NCI-H2196 treated with DMSO at 0.1 percent for 48 hours (cell line): ENCODE measurements around the gene ZNF66.
"Not testable (repeated sequence)": the region's sequence is repeated elsewhere in the genome, so short reads cannot be mapped to it uniquely, and the experiment has no call there.

ENCODE experiments used
- DNase-seq: peaks from one replicate; lab custom pipeline; 2025; ENCODE audit not compliant: unreplicated experiment; lab: John Stamatoyannopoulos, UW

Gene ZNF66

GRCh38 chr19:20776083-20777076, at the start of gene ZNF66:
TSS of gene ZNF66 (plus strand) at chr19:20776304. CDS start at chr19:20776448, 144 bp downstream.
- peak; percentile 83 for DNase-seq

GRCh38 chr19:20750169-20750568, 25.9 kb upstream of the ZNF66 start:
- DNase-seq = not testable (repeated sequence)

- DNase-seq = not testable (repeated sequence)
Observed at GRCh38 chr19:20752291-20752690, 23.8 kb upstream of the ZNF66 start.

- not testable (repeated sequence) for DNase-seq
Observed at GRCh38 chr19:20769225-20769736, 6.8 kb upstream of the ZNF66 start.

- no peak for DNase-seq
Observed at GRCh38 chr19:20787786-20788185, 11.7 kb downstream of the ZNF66 start.

- DNase-seq = no peak
Observed at GRCh38 chr19:20791806-20792205, 15.7 kb downstream of the ZNF66 start.

- DNase-seq = not testable (repeated sequence)
Observed at GRCh38 chr19:20806311-20807262, 30.5 kb downstream of the ZNF66 start.

GRCh38 chr19:20840371-20840770, 64.3 kb downstream of the ZNF66 start:
- DNase-seq = no peak
